ENCODE measurements around the gene MAPK10. TPM values are rescaled to one million over a fixed set of nuclear protein-coding genes. Genes with fewer than 3 reads are reported as not detected.
"Not testable (repeated sequence)": the region's sequence is repeated elsewhere in the genome, so short reads cannot be mapped to it uniquely, and the experiment has no call there.

MAPK10 gene
- total RNA-seq, 3 donors from 2014 or later, result 4.2 to 19.2 (median 4.9) TPM

GRCh38 chr4:86089053-86089452 lies 270.8 kb downstream of the MAPK10 start:
- no peak for ATAC-seq
- TF ChIP-seq CTCF (IDR thresholded peaks at IDR 0.05), result no peak
- no peak for DNase-seq
- H3K36me3 ChIP-seq (ENCODE audit: low read depth), result no peaks in the 10 kb centered on the region
- intact Hi-C loops (cut with DNase I, micrococcal nuclease), result no loop called here
- no peak overlapping the region for H3K4me3 ChIP-seq
- H3K9me3 ChIP-seq, result no peaks in the 10 kb centered on the region
- no peaks in the 10 kb centered on the region for H3K4me1 ChIP-seq (ENCODE audit: low read depth)

GRCh38 chr4:86075796-86076195 lies 284.1 kb downstream of the MAPK10 start:
- H3K4me1 ChIP-seq (ENCODE audit: low read depth); H3K9me3 ChIP-seq; DNase-seq; H3K36me3 ChIP-seq (ENCODE audit: low read depth); ATAC-seq; intact Hi-C loops (cut with DNase I, micrococcal nuclease); H3K4me3 ChIP-seq: not testable (repeated sequence)

- no peak for DNase-seq
- Histone ChIP-seq H3K36me3 (ENCODE audit: low read depth) (no peaks in the 10 kb centered on the region), H3K4me1 (ENCODE audit: low read depth) (no peaks in the 10 kb centered on the region), H3K4me3 (no peak overlapping the region), H3K9me3 (no peaks in the 10 kb centered on the region)
- no peak for TF ChIP-seq CTCF (IDR thresholded peaks at IDR 0.05)
- intact Hi-C loops (cut with DNase I, micrococcal nuclease), result no loop called here
- ATAC-seq, result no peak
Observed at GRCh38 chr4:86060341-86060740, 299.5 kb downstream of the MAPK10 start.

GRCh38 chr4:86058621-86059020 lies 301.2 kb downstream of the MAPK10 start:
- intact Hi-C loops (cut with DNase I, micrococcal nuclease), result no loop called here
- no peak for TF ChIP-seq CTCF (IDR thresholded peaks at IDR 0.05)
- H3K4me3 ChIP-seq, result no peak overlapping the region
- no peak for DNase-seq
- no peak for ATAC-seq
- H3K4me1 ChIP-seq (ENCODE audit: low read depth), result no peaks in the 10 kb centered on the region
- H3K36me3 ChIP-seq (ENCODE audit: low read depth), result no peaks in the 10 kb centered on the region
- no peaks in the 10 kb centered on the region for H3K9me3 ChIP-seq

- no peak for TF ChIP-seq CTCF (IDR thresholded peaks at IDR 0.05)
- Histone ChIP-seq H3K4me1 (ENCODE audit: low read depth) (no peaks in the 10 kb centered on the region), H3K4me3 (no peak overlapping the region), H3K36me3 (ENCODE audit: low read depth) (no peaks in the 10 kb centered on the region), H3K9me3 (no peaks in the 10 kb centered on the region)
- DNase-seq, result no peak
- intact Hi-C loops (cut with DNase I, micrococcal nuclease), result no loop called here
- no peak for ATAC-seq
Observed at GRCh38 chr4:86055898-86056297, 304.0 kb downstream of the MAPK10 start.

- Histone ChIP-seq H3K4me1 (ENCODE audit: low read depth) (no peaks in the 10 kb centered on the region), H3K4me3 (no peak overlapping the region), H3K36me3 (ENCODE audit: low read depth) (no peaks in the 10 kb centered on the region), H3K9me3 (no peaks in the 10 kb centered on the region)
- TF ChIP-seq CTCF (IDR thresholded peaks at IDR 0.05), result no peak
- ATAC-seq, result no peak
- intact Hi-C loops (cut with DNase I, micrococcal nuclease), result no loop called here
- no peak for DNase-seq
Observed at GRCh38 chr4:86054286-86055032, 305.4 kb downstream of the MAPK10 start.
